Inflammatory macrophage (primary cell): Measurements from ENCODE around the gene BDKRB2.

Experiments used
- DNase-seq, 2 donors: peaks; one replicate each; pipeline ENCODE4 v3.0.0-alpha.2; 2020 to 2022

Gene BDKRB2

DNA sequence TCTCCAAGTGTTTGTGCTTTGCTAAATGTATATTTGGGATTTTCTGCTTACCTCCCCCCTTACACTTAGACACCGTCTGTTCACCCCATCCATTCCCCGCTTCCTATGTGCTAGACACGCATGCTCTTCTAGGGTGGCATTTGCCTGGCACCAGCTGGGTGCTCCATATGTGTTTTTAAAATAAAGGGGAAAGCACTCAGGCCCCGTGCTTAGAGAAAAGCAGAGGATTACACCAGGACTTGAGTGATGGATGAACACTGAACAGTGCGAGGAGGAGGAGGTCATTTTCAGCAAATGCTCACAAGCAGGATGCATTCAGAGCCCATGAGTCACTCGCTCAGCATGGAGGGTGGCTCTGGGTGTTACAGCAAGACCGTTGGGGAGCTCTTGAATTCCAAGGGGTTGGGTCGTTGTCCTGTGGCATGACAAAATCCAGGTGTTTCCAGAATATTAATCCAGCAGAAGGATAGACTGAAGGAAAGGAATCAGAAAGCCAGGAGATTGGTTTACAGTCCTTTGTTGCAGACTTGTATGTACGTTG, 48.4 kb downstream of the BDKRB2 start:
- DNase-seq: no peak

DNA sequence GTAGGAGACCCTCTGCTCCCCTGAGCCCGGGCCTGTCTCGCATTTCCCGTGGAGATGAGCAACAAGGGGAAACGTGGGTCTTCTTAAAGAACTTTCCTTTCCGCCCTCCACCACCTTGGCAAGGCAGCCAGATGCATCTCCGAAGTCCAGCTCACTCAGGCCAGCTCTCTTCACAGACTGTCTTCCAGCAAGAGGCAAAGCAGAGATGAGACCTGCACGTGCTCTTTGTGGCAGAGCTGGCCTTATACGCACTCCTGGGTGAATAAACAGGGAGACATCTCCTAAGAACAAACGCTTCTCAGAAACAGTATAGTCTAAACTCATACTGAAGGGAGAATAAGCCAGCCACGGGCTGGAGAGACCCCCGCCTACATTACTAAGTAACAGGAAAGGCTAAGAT, 50.0 kb downstream of the BDKRB2 start:
- no peak for DNase-seq

DNA sequence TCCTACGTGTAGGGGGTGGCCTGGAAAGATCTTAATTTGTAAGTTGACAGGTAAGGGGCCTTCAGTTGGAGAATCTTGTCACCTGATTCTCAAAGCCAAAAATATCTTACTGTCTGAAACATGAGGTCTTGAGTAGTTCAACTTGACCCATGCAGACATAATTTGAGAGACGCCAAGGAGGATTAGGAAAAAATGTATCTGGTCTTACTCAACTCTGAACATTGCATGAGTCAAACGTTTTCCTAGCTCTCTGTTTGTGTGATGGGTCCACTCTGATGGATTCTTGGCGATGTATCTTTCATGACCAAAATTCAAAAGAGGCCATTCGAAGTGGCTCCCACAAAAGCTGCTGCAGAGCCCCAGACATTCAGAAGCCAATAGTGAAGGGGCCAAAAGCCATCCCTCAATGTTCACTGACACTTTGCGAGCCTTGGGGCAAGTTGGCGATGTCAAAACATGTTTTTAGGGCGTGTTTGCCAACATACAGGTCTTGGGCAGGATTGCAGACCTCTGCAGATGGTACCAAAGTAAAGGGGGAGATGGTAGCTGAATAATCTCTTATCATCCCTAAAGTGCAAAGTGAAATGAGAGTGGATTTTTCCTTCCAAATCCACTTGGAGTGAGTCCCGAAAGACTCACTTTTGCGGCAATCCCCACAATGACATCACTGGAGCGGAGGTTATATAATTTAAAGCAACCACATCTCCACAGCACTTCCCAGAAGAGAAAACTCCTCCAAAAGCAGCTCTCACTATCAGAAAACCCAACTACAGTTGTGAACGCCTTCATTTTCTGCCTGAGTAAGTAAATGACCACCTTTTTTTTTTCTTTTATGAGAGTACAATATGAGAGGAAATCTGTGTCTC, 51.1 kb downstream of the BDKRB2 start, which contains the start of gene BDKRB1:
Gene BDKRB1, plus strand, starts transcription at position 710 of the 866 bp plus-strand sequence. CDS start 7,473 bp downstream, outside the sequence.
- DNase-seq: no peak

DNA sequence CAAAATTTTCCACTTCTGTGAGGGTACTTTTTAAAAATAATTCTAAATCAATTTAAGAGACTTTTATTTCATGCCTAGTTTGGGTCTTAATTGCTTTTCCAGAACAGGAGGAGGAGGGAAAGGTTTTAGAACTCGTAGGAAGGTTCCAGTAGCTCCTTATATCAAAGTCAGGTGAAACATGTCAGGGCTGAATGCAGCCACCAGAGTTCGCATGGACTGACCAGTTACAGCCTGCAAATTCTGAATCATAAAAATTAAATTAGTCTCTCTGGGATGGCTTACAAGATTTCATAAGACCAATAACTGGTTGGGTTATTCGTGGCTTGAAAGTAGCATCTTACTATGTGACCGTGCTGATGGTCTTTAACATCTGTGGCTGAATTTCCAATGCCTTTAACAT, 51.8 kb downstream of the BDKRB2 start:
- DNase-seq: no peak

DNA sequence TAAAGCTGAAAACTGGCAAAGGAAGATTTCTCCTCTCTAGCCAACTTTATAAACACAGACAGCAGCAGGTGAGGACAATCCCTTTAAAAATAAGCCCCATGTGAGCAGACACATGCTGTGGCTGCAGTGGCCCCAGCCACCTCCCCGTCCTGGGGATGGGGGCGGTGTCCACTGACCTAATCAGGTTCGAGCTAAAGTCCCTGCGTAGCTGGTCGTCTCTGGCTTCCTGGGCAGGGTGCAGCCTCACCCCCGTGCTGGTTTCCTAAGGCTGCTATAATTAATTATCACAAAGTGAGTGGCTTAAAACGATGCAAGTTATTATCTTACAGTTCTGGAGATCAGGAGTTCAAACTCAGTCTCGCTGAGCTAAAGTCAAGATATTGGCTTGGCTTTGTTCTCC, 52.4 kb downstream of the BDKRB2 start:
- no peak for DNase-seq

DNA sequence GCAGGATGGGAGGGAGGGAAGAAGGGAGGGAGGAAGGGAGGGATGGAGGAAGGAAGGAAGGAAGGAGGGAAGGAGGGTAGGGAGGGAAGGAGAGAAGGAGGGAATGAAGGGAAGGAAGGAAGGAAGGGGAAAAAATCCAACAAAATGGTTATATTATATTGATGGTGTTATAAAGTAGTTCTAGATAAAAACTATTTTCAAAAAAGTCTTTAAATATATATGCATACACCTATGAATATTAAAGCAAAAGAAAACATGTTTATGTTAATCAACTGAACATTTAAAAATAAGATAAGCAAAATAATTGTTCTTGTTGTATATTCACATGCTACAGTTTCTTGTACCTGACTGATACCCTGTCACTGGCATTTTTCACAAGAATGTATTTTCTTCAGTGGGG, 53.3 kb downstream of the BDKRB2 start:
- DNase-seq: no peak

DNA sequence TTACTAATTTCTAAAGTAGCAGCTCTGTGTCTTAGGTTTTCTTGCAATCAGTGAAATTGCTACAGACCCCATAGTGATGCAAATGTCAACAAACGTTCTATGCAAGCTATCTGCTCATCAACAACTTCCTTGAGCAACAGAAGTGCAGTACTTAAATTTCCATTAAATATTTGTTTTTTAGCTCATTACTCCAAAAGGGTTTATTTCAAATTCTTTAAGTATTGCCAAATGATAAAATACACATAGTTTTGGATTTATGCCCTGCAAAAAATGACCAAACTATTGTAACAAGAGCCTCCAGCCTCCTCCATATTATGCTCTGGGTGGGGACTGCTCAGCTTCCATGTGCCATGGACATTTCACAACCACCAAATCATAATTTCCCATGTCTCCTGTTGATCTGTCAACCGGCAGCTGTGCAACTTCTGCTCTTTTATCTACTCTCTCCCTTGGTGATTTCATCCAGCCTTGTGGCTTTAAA, 55.7 kb downstream of the BDKRB2 start:
- peak in 1 of 2 donors; percentile 6 for DNase-seq

DNA sequence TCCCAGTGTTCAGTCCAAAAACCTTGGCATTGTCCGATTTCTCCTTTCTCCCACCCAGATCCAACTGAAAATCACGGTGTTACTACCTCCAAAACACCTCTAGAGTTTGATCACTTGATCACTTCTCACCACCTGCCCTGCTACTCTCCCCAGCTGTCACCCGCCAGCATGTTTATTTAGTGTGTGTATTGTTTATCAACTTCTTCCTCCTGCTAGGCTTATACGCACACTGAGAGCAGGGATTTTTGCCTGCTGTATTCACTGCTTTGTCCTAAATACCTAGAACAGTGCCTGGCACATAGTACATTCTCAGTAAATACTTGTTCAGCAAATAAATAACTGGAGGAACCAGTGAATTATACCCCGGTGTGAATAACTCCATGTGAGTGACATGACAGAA, 56.4 kb downstream of the BDKRB2 start:
- DNase-seq: no peak

DNA sequence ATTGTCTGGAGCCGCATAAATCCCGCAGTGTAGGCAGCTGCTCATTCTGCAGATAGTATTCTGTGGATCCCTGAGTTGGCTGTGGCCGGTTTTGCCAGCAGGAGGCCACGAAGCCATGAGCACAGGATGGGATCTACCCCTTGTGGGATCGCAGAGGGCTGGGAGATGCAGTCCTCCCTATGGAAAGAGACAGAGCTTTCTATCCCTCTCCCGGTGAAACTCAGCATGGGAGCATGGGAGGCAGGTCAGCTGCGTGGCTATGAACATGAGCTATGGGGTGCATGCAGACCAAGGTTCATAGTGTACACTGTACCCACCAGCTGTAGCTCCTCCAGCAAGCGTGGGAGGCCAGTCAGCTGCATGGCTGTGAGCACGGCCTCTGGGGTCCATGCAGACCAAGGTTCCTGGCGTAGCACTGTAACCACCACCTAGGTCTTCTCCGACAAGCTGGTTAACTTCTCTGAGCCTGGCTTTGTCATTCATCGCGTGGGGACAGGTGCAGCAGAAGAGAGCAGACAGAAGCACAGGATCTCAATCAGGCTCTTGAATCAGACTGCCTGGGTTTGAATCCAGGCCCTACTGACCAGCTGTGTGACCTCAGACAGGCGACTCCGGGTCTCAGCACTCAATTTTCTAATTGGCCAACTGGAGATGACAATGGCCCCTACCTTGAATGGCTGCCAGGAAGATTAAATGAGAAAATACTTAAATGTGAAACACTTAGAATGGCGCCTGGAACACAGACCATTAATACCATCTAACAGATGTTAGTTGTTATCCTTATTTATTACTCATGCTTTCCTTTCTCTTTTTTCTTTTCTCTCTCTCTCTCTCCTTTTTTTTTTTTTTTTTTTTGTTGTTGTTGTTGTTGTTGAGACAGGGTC, 57.4 kb downstream of the BDKRB2 start:
- no peak for DNase-seq

DNA sequence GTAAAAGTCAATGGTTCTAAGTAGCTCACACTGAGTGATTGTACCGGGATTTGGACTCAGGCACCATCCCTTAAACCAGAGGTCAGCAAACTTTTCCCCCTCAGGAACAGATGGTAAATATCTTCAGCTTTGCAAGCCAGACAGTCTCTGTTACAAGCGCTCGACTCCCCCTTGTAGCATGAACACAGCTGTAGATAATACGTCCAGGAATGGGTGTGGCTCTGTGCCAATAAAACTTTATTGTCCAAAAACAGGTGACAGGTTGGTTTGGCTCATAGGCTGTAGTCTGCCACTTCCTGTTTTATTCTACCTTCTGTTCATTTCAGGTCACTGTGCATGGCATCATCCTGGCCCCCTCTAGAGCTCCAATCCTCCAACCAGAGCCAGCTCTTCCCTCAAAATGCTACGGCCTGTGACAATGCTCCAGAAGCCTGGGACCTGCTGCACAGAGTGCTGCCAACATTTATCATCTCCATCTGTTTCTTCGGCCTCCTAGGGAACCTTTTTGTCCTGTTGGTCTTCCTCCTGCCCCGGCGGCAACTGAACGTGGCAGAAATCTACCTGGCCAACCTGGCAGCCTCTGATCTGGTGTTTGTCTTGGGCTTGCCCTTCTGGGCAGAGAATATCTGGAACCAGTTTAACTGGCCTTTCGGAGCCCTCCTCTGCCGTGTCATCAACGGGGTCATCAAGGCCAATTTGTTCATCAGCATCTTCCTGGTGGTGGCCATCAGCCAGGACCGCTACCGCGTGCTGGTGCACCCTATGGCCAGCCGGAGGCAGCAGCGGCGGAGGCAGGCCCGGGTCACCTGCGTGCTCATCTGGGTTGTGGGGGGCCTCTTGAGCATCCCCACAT, 58.9 kb downstream of the BDKRB2 start:
- DNase-seq: no peak

DNA sequence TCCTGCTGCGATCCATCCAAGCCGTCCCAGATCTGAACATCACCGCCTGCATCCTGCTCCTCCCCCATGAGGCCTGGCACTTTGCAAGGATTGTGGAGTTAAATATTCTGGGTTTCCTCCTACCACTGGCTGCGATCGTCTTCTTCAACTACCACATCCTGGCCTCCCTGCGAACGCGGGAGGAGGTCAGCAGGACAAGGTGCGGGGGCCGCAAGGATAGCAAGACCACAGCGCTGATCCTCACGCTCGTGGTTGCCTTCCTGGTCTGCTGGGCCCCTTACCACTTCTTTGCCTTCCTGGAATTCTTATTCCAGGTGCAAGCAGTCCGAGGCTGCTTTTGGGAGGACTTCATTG, 59.5 kb downstream of the BDKRB2 start:
- DNase-seq: no peak

DNA sequence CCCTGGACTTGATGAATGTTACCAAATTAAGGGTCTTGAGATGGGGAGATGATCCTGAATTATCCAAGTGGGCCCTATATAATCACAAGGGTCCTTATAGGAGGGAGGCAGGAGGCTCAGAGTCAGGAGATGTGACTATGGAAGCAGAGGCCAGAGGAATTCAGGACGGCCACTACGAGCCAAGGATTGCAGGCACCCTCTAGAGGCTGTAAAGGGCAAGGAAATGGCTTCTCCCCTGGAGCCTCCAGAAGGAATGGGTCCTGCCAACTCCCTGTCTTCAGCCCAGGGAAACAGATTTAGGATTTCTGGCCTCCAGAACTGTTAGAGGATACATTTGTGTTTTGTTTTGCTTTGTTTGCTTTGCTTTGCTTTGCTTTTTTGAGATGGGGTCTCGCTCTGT, 60.2 kb downstream of the BDKRB2 start:
- DNase-seq: peak in 1 of 2 donors; percentile 8

DNA sequence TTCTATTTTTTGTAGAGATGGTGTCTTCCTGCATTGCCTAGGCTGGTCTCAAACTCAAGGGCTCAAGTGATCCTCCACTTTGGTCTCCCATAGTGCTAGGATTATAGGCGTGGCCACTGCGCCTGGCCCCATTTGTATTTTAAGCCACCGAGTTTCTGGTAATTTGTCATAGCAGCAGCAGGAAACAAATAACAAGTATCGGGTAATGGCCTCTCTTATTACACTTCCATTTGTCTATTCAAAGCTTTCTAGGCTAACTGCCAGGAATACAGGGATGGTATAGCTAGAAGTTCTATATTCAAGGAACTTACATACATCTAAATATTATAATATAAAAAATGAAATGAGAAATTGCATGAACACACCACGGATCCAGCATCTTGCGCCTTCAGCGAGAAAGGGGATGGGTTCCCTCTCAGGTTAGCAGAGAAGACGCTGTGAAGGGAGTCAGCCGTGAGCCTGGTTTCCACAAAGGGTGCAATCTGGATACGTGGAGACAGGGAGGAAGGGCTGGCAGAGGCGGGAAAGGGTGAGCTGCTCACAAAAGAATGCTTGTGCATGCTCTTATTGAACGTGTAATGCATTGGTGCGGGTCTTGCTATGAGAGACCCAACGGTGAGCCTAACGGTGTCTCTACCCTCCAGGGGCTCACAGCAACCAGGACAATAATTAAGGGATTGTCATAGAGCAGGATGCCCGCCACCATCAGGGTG, 60.9 kb downstream of the BDKRB2 start:
- no peak for DNase-seq

DNA sequence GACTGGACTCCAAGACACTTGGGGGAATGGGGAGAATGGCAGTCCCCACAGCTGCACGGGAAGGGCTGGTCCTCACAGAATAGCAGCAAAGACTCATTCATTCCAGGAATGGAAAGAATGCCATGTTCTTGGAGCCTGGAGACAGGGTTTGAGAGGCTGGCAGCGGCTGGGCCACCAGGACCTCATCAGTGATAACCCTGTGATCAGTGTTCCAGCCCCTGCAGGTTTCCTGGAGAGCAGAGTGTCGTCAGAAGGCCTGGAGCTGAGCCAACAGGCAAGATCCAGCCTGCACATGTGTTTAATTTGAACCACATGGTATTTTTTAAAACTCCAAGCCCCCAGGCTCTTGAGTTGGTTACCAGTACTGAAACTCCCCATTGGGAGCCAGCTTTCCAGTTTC, 62.7 kb downstream of the BDKRB2 start:
- no peak for DNase-seq

DNA sequence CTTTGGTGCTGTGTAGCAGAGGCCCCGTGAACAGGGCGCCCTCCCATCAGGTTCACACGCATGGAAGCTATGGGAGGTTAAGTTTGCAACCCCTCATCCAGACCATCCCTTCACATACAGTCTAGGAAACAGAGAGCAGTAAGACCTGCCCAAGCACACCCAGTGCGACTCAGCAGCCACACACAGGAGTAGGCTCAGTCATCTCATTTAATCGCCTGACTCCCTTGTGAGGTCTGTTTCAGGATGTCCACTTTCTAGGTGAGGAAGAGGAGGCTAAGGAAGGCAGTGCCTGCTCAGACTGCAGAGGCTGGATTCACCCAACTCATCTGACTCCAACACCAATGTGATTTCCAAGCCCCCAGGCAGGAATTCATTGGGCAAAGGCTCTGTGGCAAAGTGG, 63.3 kb downstream of the BDKRB2 start:
- DNase-seq: no peak

DNA sequence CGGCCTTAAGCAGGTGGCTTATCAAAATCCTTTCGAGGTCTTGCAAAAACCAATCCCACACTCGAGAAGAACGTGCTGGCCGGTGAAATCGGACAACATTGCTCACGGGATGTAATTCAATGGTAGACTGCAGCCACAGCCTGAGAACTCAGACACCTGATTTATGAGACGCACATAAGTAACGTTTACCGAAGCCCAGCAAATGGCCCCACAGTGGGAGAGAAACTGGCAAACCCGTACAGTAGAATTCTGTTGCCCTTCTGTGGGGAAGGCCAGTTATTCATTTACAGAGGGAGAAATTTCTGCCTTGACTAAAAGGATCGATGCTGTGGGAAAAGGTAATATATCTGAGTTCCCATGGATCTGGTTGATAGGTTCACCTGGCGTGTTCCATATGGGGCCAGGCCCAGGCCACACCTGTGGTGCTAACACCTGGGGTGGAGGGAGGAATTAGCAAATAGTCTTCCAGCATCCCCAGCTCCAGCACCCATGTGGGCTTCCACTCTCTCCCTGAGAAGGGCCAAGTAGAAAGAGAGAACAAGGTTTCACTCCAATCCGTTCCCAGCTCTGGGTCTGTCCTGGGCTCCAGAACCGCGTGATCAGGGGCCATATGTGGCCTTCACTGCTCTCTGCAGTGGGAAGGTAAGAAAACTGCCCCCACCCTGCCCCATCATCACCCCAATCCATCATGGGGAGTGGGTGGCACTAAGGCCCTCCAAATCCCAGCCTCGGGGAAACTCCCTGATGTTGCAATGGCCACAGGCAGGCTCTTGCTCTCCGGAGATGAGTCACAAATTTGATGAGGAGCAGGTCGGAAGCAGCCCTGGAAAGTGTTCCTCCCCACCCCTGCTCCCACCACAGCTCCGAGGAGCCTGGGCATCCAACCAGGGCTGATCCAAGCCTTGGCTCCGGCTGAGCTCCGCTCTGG, 64.1 kb downstream of the BDKRB2 start:
- no peak for DNase-seq

DNA sequence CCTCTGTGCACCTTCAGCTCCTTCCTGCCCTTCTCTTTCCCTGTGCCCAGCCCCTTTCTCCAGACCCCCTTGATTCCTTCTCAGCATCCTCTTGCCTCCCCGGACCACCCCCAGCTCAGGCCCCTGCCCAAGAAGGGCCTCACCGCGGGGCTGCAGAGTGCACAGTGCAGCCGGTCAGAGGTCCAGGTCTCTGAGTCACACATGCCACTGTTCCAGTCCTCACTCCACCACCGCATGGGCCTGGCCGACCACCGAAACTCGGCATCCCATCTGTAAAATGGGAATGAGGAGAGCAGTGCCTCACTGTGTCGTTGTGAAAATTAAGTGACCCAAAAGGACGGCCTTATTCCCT, 64.7 kb downstream of the BDKRB2 start:
- no peak for DNase-seq

DNA sequence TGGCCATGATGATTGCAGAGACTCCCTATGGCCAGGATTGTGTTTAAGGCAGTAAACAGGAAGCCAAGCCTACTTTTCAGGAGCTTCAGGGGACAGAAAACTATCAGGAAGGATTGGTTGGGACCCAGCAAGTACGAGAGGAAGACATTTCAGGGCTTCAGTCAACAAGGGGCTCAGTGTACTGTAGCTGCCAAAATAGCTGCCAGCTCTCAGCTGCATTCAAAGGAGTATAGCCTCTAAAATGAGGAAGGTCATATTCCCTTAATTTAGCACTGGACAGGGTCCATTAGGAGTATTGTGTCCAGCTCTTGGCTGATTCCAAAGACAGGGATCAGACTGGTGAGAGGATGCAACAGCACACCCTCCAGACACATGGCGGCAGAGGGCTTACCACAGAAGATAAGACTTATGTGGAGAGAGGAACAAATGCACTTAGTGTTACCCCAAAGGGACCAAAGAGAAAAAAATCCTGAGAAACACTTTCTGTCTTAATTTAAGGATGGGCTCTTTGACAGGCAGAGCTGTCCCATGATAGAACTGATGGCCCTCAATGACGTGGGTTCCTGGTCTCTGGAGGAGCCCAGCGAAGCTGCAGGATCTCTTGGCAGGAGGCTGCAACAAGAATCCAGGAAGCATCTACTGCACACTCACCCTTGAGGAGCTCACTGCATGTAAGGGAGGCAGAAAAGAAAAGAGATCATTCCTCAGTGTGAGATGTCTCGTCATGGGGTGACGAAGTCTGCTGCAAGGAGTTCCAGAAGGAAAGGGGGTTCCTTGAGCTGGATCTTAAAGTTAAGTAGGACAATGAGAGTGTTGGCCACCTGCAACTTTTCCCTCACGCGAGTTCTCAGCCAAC, 66.2 kb downstream of the BDKRB2 start:
- DNase-seq: no peak

DNA sequence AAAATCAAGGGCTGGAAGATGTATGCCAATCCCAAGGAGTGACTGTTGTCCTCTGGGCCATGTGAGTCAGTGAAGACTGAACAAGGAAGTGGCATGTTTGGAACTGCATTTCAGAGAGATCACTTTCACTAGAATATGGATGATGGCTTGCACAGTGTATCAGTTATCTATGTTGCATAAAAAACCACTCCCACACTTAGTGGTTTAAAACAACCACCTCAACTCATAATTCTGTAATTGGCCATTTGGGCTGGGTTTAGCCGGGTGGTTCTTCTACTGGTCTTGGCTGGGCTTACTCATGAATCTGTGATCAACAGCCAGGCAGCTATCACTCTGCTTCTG, 66.8 kb downstream of the BDKRB2 start:
- no peak for DNase-seq
